Measurements from ENCODE around the gene PRUNE2.

Gene PRUNE2

DNA sequence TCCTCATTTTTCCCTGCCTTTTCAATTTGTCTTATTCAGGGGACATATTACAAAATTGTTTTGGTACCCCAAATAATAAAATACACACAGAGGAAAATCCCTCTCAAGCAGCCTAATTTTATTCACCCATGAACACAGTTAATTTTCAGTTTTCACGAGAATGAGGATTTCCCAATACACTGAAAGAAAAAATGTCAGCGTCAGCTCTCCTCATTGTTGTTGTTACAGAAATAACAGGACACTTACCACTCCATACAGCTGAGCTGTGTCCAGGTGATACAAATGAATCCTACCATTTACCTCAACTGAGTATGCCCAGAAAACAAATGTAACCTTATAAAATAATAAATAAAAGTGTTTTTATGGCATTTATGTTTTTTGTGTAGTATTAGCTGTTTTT lies 286.3 kb downstream of the PRUNE2 start:
- no peak for DNase-seq

GRCh38 chr9:76619197-76619596 lies 286.7 kb downstream of the PRUNE2 start:
- DNase-seq, result no peak

DNA sequence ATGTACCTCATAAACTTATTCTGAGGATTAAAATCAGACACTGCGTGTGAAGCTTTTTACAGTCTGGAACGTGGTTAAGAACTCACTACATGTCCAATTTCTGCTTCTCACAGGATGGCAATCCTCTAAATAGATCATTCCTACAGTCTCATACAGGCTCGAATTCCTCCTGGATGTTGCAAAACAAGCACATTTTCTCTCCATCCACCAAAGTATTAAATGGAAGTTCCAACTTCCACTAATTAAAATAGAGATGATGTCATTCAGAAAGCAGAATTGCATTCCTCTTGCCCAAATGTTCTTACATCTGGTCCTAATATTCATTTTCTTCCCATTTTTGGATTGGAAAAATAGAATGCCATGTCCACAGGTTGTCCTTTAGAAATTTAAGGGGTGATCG lies 287.2 kb downstream of the PRUNE2 start:
- DNase-seq, result no peak

DNA sequence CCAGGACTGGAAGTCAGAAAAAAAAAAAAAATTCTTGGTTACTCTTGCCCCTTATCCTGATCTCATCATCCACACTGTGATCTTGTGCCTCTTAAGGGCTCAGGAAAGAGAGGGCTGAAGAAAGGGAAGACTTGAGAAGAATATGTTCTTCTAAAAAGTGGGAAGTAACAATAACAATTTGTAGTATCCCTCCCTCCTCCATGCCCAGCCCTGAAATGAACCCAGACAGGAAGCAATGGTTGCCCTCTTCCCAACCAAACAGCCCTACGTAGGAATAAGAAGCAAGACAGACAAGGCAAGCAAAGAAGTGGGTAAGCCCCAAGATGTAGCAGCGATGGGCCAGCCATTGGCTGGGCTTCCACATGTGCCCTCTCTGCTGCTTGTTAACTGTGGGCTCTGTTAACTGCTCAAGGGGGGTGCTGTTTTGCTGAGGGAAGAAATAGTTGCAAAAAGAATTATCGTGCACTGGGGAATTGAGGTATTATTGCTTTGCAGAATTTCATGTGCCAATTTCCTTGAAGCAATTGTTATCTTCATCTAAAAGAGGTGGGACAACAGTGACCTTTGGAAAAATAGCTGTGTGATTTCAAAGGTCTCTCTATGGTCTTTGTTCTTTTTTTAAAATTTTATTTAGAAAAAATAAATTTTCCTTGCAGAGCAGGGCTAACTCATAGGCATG lies 288.3 kb downstream of the PRUNE2 start:
- DNase-seq, result no peak

DNA sequence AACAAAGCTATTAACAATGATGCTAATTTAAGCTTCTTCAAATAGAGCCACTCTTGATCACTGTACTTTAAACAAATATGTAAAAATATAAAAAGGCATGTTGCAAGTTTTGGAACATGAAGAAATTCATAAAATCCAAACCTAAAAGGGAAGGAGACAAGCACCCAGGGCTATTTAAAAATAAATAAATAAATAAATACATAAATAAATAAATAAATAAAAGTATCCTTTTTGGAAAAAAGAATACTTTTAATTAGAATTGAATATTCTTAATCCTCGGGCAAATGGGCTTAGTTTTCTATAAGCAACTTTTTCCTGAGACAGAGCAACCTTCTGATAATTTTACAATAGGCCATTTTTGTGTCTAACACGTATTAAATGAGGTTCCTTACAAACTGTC lies 289.1 kb downstream of the PRUNE2 start:
- DNase-seq, result no peak

DNA sequence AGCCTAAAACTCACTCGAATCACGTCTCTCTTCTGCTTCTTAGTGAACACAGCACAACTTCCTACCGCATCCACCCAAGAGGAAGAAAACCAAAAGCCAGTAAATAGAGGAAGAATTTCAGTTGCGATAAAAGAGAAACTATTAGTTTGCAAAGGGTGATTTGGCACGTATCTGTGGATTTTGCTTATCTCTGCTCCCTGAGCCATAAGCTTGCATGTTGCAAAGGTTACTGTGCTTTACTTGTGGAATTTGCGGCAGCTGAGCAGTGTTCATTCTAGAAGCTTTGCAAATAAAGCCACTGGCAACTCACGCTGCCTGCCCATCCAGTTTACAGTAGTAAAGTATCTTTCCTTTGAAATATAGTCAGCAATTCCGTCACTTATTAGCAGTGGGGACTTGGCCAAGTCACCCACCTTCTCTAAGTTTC lies 290.7 kb downstream of the PRUNE2 start:
- DNase-seq, result no peak

GRCh38 chr9:76613974-76614373 lies 291.9 kb downstream of the PRUNE2 start:
- DNase-seq, result no peak

DNA sequence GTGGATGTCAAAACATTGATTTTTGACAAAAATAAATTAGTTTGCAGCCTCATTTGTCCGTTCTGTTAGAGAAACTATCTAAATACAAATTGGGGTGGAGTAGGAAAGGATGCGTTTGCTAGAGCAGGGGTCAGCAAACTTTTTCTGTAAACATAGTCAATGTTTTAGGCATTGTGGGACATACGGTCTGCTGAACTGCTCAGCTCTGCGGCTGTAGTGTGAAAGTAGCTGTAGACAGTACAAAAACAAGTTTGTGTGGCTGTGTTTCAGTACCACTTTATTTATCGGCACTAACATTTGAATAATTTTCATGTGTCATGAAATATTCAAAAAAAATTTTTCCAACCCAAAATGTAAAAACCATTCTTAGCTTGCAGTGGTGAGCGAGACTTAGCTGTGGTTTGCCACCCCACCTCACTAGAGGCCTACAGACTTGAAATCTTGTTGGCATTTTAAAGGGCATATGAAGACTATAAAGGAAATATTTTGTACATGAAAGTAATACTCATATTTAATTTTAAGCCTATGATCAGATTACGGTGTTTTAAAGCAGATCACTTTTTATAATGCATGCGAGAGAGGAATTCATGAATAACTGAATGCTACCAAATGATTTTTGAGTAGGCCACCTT lies 292.6 kb downstream of the PRUNE2 start:
- no peak for DNase-seq

DNA sequence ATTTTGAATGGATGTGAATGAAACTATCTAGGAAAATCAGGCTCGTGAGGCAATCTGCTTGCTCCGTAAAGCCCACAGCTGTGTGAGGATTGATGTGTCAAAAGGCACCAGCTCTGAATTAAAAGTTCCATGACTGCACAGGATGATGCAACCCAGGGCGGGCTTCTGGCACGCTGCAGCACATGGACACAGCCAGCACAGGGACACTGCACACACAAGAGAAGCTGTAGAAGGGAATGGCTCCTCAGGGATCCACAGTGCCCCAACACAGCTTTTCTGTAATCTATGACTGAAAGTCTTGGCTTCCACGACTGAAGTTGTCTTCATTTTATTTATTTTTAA lies 295.9 kb downstream of the PRUNE2 start:
- DNase-seq, result no peak

DNA sequence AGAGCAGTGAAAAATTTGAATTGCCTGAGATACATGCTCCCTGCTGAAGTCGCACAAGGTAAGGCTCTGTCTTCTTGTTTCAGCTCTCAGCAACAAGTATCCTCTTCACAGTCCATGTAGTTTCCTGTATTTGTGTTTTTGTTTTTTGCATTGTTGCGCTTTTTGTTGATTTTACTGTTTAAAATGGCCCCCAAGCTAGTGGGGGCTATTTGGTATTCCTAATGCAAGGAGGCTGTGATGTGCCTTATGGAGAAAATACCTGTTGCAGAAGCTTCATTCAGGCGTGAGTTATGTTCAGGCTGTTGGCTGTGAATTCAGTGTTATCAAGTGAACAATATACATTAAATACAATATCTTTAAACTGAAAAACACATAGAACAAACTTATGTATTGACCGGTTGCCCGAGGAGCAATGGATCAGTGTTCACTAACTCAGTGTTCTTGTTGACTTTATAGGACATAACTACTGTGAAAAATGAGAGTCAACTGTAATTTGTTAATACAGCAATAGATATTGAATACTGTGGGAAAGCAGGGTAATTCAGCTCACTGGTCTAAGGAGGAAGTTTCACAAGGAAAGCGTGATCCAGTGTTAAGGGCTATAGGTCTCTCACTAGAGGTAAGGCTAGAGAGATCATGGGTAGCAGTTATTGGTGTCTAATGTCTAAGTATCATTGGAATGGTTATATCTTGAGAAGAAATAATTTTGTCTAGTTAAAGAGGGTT lies 296.5 kb downstream of the PRUNE2 start:
- DNase-seq, result no peak

GRCh38 chr9:76608575-76609273 lies 297.2 kb downstream of the PRUNE2 start:
- DNase-seq, result no peak

GRCh38 chr9:76607730-76608436 lies 298.0 kb downstream of the PRUNE2 start:
- no peak for DNase-seq

GRCh38 chr9:76605321-76605900 lies 300.5 kb downstream of the PRUNE2 start:
- no peak for DNase-seq

GRCh38 chr9:76603931-76604570 lies 301.9 kb downstream of the PRUNE2 start:
- DNase-seq, result no peak

- peak; percentile 34 for DNase-seq
Measured at GRCh38 chr9:76603448-76603895, 302.4 kb downstream of the PRUNE2 start.

DNA sequence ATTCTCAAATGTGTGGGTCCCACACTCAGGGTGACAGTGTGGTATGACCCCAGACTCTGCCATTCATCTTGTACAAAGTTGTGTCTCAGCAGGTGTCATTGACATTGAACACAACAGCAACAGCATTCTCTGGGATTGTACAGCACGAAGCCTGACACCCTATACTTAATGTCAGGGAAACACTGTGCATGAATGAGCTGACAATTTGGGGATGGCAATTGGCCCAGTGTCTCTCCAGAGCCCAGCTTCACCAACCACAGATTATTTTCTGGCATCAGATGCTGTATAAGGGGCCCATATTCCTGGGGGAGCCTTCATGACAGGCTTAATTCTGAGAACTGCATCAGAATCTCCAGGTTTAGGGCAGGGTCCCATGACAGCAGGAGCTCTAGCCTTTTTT lies 303.7 kb downstream of the PRUNE2 start:
- DNase-seq, result no peak

GRCh38 chr9:76600007-76600615 lies 305.8 kb downstream of the PRUNE2 start:
- no peak for DNase-seq

DNA sequence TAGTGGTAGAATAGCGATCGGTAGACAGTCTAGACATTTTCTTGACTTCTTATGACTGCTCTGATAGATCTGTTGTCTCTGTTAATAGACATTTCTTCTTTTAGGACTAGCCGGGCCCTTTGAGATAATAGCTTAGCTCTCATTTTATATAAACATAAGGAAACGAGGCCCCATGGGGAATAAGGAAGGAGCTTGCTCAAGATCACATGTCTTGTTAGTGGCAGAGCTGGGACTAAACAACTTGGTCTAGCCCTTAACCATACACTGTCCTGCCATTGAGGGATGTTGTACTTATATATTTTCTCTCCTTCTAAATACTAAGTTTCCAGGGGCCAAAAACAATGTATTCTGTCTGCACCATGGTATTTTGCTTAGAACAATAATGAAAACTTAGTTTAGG lies 306.9 kb downstream of the PRUNE2 start:
- DNase-seq, result no peak

GRCh38 chr9:76595645-76596044 lies 310.3 kb downstream of the PRUNE2 start:
- DNase-seq, result no peak

DNA sequence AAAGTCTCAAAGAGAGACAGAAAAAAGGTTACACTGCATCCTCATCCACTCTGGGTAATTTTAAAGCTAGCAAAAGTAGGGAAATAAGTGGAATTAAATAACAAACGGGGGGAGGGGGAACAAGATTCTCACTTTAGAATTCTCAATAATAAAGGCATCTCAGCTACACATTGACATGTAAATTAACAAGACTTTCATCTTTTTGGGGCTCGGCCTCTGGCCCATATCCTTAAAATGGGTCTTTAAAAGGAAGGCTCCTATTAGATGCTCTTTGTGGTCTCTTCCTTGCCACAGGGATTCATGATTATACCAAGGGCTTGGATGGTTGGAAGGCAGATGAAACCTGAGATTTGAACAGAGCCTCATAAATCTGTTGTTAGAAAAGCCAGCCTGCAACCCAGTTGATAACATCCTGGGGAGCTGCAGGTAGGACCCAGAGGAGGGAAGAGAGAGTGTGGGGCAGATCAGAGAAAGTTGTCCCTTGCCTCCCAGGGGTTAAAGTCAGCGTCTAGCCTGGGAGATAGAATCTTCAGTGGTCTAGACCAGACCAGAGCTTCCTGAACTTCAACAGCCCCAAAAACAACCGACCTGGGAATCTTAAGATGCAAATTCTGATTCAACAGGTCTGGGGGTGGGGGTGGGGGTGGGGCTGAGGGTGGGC lies 311.0 kb downstream of the PRUNE2 start:
- no peak for DNase-seq

Data from activated CD4-positive, alpha-beta T cell treated with anti-CD3 and anti-CD28 coated beads, Interleukin-10, Interleukin-2, amounts not matched to agents 100 ng/mL and 50 ng/mL, durations not matched to agents 16 hours and 8 hours (primary cell).